WTC11 (cell line): Measurements from ENCODE around the gene LGR4. TPM values are rescaled to one million over a fixed set of nuclear protein-coding genes. Genes with fewer than 3 reads are reported as not detected.

Experiments used
- ATAC-seq: fragments of 200-7000 bp; cut with Tn5 transposase; 2 replicates; pipeline ENCODE4 v1.10.0; 2021; ENCODE audit warnings: mild to moderate bottlenecking, moderate library complexity
- CTCF ChIA-PET: fragments of 300-600 bp; sonication (Branson Sonifier 250); formaldehyde crosslinking; loops from one replicate; lab custom pipeline; 2021; ENCODE audit warnings: antibody characterized with exemption; lab: Charles Lee
- POLR2A ChIA-PET: fragments of 350-600 bp; sonication (Branson Sonifier 250); formaldehyde crosslinking; loops from one replicate; lab custom pipeline; 2021; ENCODE audit warnings: antibody characterized with exemption; lab: Charles Lee
- DNase-seq: peaks from one replicate; pipeline ENCODE4 v3.0.0; 2021; ENCODE audit warnings: low spot score
- H3K27ac Mint-ChIP-seq: 2 replicates; pipeline ENCODE4 v1.8.0; 2021; ENCODE audit warnings: mixed read lengths
- H3K27me3 Mint-ChIP-seq: 2 replicates; pipeline ENCODE4 v1.8.0; 2021; ENCODE audit warnings: low read depth, mild to moderate bottlenecking, moderate library complexity, mixed read lengths
- H3K36me3 Mint-ChIP-seq: 2 replicates; pipeline ENCODE4 v1.8.0; 2021; ENCODE audit warnings: mixed read lengths
- H3K4me1 Mint-ChIP-seq: 2 replicates; pipeline ENCODE4 v1.8.0; 2022; ENCODE audit warnings: mixed read lengths
- H3K4me3 Mint-ChIP-seq: 2 replicates; pipeline ENCODE4 v1.8.0; 2021; ENCODE audit warnings: mild to moderate bottlenecking, moderate library complexity, mixed read lengths
- H3K9me3 Mint-ChIP-seq: 2 replicates; pipeline ENCODE4 v1.8.0; 2021; ENCODE audit warnings: mixed read lengths
- ATF6 ChIP-seq: sonication (generic); formaldehyde crosslinking; IDR thresholded peaks from 2 replicates; pipeline ENCODE4 v1.8.1; 2023; ENCODE audit warnings: mild to moderate bottlenecking, missing genetic modification reagents
- CREB1 ChIP-seq: sonication (generic); formaldehyde crosslinking; IDR thresholded peaks from 2 replicates; pipeline ENCODE4 v1.8.0; 2023; ENCODE audit warnings: mild to moderate bottlenecking, missing genetic modification reagents
- E2F1 ChIP-seq: sonication (generic); formaldehyde crosslinking; IDR thresholded peaks from 2 replicates; pipeline ENCODE4 v1.8.0; 2022; ENCODE audit warnings: mild to moderate bottlenecking, missing genetic modification reagents
- ELF4 ChIP-seq: sonication (generic); formaldehyde crosslinking; IDR thresholded peaks from 2 replicates; pipeline ENCODE4 v1.8.1; 2022; ENCODE audit warnings: low read depth, mild to moderate bottlenecking, moderate library complexity, missing genetic modification reagents
- ERG ChIP-seq: fragments of 250-450 bp; sonication (Bioruptor Pico); IDR thresholded peaks from 2 replicates; pipeline ENCODE4 v1.8.0; 2021; ENCODE audit warnings: mild to moderate bottlenecking
- FOXJ3 ChIP-seq: sonication (generic); formaldehyde crosslinking; IDR thresholded peaks from 2 replicates; pipeline ENCODE4 v1.9.0; 2021; ENCODE audit warnings: missing genetic modification reagents, mild to moderate bottlenecking, borderline replicate concordance
- GTF2I ChIP-seq: fragments of 250-450 bp; sonication (Bioruptor Pico); conservative IDR thresholded peaks from 2 replicates; pipeline ENCODE4 v1.4.0; 2021; ENCODE audit warnings: mild to moderate bottlenecking
- IRF1 ChIP-seq: sonication (generic); formaldehyde crosslinking; IDR thresholded peaks from 2 replicates; pipeline ENCODE4 v1.8.0; 2023; ENCODE audit warnings: missing genetic modification reagents
- JAZF1 ChIP-seq: fragments of 250-450 bp; sonication (Bioruptor Pico); IDR thresholded peaks from 2 replicates; pipeline ENCODE4 v1.9.0; 2021; ENCODE audit warnings: moderate library complexity, mild to moderate bottlenecking, inconsistent platforms
- JUN ChIP-seq: sonication (generic); formaldehyde crosslinking; IDR thresholded peaks from 2 replicates; pipeline ENCODE4 v1.8.0; 2023; ENCODE audit warnings: mild to moderate bottlenecking, missing genetic modification reagents
- NFE2L1 ChIP-seq: sonication (generic); formaldehyde crosslinking; IDR thresholded peaks from 2 replicates; pipeline ENCODE4 v1.8.1; 2023; ENCODE audit warnings: missing genetic modification reagents
- NR2C2 ChIP-seq: sonication (generic); formaldehyde crosslinking; IDR thresholded peaks from 2 replicates; pipeline ENCODE4 v1.8.0; 2022; ENCODE audit warnings: mild to moderate bottlenecking, missing genetic modification reagents
- RELA ChIP-seq: sonication (generic); formaldehyde crosslinking; IDR thresholded peaks from 2 replicates; pipeline ENCODE4 v1.8.1; 2022; ENCODE audit warnings: missing genetic modification reagents, mild to moderate bottlenecking, borderline replicate concordance
- RORB ChIP-seq: fragments of 250-450 bp; sonication (Bioruptor Pico); IDR thresholded peaks from 2 replicates; pipeline ENCODE4 v1.9.0; 2021; ENCODE audit warnings: mild to moderate bottlenecking
- STAT6 ChIP-seq: sonication (generic); formaldehyde crosslinking; conservative IDR thresholded peaks from 2 replicates; pipeline ENCODE4 v1.8.1; 2023; ENCODE audit warnings: mild to moderate bottlenecking, low read depth, missing genetic modification reagents, moderate library complexity
- TP53 ChIP-seq: sonication (generic); formaldehyde crosslinking; IDR thresholded peaks from 2 replicates; pipeline ENCODE4 v1.8.1; 2023; ENCODE audit warnings: mild to moderate bottlenecking, missing genetic modification reagents
- ZBTB21 ChIP-seq: sonication (generic); formaldehyde crosslinking; IDR thresholded peaks from 2 replicates; pipeline ENCODE4 v1.8.1; 2023; ENCODE audit warnings: mild to moderate bottlenecking, missing genetic modification reagents, borderline replicate concordance
- ZNF121 ChIP-seq: sonication (generic); formaldehyde crosslinking; IDR thresholded peaks from 2 replicates; pipeline ENCODE4 v1.8.0; 2023; ENCODE audit warnings: missing genetic modification reagents
- ZNF671 ChIP-seq: fragments of 250-450 bp; sonication (Bioruptor Pico); IDR thresholded peaks from 2 replicates; pipeline ENCODE4 v1.8.0; 2021; ENCODE audit warnings: mild to moderate bottlenecking
- total RNA-seq: library from RNA; stranded (reverse); gene quantifications from 3 replicates; pipeline ENCODE4 v1.2.3, GENCODE V29; 2021
- TF ChIP-seq, protein P1 (sequence below): sonication (generic); formaldehyde crosslinking; IDR thresholded peaks from 2 replicates; pipeline ENCODE4 v1.8.0; 2022; ENCODE audit warnings: missing genetic modification reagents
- TF ChIP-seq, protein P2 (sequence below): sonication (generic); formaldehyde crosslinking; IDR thresholded peaks from 2 replicates; pipeline ENCODE4 v1.8.1; 2023; ENCODE audit warnings: mild to moderate bottlenecking, missing genetic modification reagents, moderate library complexity
- TF ChIP-seq, protein P3 (sequence below): sonication (generic); formaldehyde crosslinking; IDR thresholded peaks from 2 replicates; pipeline ENCODE4 v1.8.0; 2022; ENCODE audit warnings: mild to moderate bottlenecking, missing genetic modification reagents
- TF ChIP-seq, protein P4 (sequence below): sonication (generic); formaldehyde crosslinking; conservative IDR thresholded peaks from 2 replicates; pipeline ENCODE4 v1.8.1; 2022; ENCODE audit warnings: mild to moderate bottlenecking, missing genetic modification reagents

Gene LGR4
- total RNA-seq, 1 experiment from 2014 or later: 53.8 TPM

DNA sequence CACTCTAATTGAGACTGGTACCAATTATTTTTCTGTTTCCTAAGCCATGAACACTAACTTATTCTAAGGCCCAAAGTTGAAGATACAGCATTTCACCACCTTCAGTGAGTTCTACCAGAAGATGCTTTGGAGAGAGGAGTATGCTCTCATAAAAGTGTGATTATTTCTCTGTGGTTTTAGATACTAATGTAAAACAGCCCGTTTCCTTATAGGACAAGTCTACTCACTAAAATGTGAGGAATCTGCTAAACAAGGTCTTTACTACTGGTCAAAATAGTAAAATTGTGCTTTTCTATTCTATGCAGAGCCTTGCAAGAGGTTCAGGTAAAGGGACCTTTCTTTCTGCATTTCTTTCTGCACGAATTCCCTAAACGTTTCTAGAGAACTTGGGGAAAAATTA is 2.4 kb downstream of the LGR4 start (continued):
- TF ChIP-seq, protein P1, sequence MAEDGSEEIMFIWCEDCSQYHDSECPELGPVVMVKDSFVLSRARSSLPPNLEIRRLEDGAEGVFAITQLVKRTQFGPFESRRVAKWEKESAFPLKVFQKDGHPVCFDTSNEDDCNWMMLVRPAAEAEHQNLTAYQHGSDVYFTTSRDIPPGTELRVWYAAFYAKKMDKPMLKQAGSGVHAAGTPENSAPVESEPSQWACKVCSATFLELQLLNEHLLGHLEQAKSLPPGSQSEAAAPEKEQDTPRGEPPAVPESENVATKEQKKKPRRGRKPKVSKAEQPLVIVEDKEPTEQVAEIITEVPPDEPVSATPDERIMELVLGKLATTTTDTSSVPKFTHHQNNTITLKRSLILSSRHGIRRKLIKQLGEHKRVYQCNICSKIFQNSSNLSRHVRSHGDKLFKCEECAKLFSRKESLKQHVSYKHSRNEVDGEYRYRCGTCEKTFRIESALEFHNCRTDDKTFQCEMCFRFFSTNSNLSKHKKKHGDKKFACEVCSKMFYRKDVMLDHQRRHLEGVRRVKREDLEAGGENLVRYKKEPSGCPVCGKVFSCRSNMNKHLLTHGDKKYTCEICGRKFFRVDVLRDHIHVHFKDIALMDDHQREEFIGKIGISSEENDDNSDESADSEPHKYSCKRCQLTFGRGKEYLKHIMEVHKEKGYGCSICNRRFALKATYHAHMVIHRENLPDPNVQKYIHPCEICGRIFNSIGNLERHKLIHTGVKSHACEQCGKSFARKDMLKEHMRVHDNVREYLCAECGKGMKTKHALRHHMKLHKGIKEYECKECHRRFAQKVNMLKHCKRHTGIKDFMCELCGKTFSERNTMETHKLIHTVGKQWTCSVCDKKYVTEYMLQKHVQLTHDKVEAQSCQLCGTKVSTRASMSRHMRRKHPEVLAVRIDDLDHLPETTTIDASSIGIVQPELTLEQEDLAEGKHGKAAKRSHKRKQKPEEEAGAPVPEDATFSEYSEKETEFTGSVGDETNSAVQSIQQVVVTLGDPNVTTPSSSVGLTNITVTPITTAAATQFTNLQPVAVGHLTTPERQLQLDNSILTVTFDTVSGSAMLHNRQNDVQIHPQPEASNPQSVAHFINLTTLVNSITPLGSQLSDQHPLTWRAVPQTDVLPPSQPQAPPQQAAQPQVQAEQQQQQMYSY (CRISPR knock-in tag): no peak
- TF ChIP-seq ELF4 (CRISPR knock-in tag) (no peak), GTF2I (CRISPR knock-in tag) (no peak)

DNA sequence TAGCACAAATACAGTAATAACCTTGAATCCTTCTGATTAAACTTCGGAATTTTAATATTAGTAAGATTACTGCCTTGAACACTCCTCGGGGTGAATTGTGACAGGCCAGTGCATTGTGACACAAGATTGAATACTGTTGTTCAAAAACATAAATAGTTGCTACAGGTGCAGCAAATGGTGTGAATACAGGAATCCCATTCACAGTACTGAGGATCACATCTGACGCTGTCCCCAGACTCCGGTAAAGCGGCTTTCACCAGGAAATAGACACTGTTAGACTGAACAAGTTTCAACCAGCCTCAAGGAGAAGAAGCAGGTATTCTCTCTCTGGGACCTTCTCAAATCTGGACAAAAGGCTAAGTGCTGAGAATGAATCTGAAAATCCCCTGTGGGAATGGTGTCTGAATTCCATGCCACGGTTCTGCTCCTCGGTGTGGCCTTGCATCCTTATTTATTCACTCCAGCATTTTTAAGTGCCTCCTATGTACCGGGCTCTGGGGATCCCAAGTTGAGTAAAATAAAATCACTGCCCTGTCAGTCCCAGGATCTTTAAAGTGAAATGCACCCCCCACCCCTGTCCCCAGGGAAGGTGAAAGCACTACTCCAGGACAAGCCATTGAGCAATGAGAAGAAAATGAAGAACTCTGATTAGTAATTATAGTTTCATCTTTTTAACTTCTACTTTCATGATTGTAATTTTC is 3.4 kb downstream of the LGR4 start:
- H3K4me3 Mint-ChIP-seq: peak overlapping the region; percentile 83
- H3K9me3 Mint-ChIP-seq: no peaks in the 10 kb centered on the region
- no peak for TF ChIP-seq JUN (CRISPR knock-in tag)
- no peak for TF ChIP-seq IRF1 (CRISPR knock-in tag)
- no peak for TF ChIP-seq ZNF121 (CRISPR knock-in tag)
- TF ChIP-seq ERG (CRISPR knock-in tag): no peak
- TF ChIP-seq NFE2L1 (CRISPR knock-in tag): no peak
- no peak for TF ChIP-seq TP53 (CRISPR knock-in tag)
- no peak for TF ChIP-seq ATF6 (CRISPR knock-in tag)
- TF ChIP-seq ZBTB21: no peak
- TF ChIP-seq NR2C2: no peak
- TF ChIP-seq, protein P2, sequence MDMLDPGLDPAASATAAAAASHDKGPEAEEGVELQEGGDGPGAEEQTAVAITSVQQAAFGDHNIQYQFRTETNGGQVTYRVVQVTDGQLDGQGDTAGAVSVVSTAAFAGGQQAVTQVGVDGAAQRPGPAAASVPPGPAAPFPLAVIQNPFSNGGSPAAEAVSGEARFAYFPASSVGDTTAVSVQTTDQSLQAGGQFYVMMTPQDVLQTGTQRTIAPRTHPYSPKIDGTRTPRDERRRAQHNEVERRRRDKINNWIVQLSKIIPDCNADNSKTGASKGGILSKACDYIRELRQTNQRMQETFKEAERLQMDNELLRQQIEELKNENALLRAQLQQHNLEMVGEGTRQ: no peak
- no peak for TF ChIP-seq FOXJ3 (CRISPR knock-in tag)
- no peak for TF ChIP-seq RORB (CRISPR knock-in tag)
- no peak for TF ChIP-seq RELA
- no peak for TF ChIP-seq CREB1 (CRISPR knock-in tag)
- TF ChIP-seq E2F1: no peak
- TF ChIP-seq STAT6 (CRISPR knock-in tag): no peak
- TF ChIP-seq, protein P3, sequence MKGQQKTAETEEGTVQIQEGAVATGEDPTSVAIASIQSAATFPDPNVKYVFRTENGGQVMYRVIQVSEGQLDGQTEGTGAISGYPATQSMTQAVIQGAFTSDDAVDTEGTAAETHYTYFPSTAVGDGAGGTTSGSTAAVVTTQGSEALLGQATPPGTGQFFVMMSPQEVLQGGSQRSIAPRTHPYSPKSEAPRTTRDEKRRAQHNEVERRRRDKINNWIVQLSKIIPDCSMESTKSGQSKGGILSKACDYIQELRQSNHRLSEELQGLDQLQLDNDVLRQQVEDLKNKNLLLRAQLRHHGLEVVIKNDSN: no peak
- TF ChIP-seq, protein P4, sequence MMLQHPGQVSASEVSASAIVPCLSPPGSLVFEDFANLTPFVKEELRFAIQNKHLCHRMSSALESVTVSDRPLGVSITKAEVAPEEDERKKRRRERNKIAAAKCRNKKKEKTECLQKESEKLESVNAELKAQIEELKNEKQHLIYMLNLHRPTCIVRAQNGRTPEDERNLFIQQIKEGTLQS: no peak
- TF ChIP-seq JAZF1 (CRISPR knock-in tag): no peak
- no peak for TF ChIP-seq ZNF671 (CRISPR knock-in tag)
- TF ChIP-seq, all 79 proteins: peak for 0
- ATAC-seq (no peak), DNase-seq (no peak)
- Mint-ChIP-seq H3K27me3 (no peaks in the 10 kb centered on the region), H3K36me3 (peaks cover 7% of the 10 kb centered on the region), H3K27ac (peak overlapping the region; percentile 81), H3K4me1 (peaks cover 65% of the 10 kb centered on the region)
- ChIA-PET CTCF (no interaction called here), POLR2A (no interaction called here)
